SJSA1 (cell line): ENCODE results near the gene CAV2. TPM values are rescaled to one million over a fixed set of nuclear protein-coding genes. Genes with fewer than 3 reads are reported as not detected.

Experiments
- DNase-seq, 2 experiments: peaks; one replicate each; pipeline ENCODE4 v3.0.0-alpha.2; 2015 to 2020; ENCODE audit warnings: low spot score in 2 of 2, low read depth in 1 of 2
- H3K27ac ChIP-seq: fragments of 250-450 bp; sonication (Bioruptor Pico); 2 replicates; pipeline ENCODE4 v1.5.1; 2020; ENCODE audit warnings: mild to moderate bottlenecking, moderate library complexity
- H3K27me3 ChIP-seq: fragments of 250-450 bp; sonication (Bioruptor Pico); replicated peaks from 2 replicates; pipeline ENCODE4 v1.5.1; 2020; ENCODE audit warnings: mild to moderate bottlenecking, moderate library complexity
- H3K36me3 ChIP-seq: fragments of 250-450 bp; sonication (Bioruptor Pico); 2 replicates; pipeline ENCODE4 v1.5.1; 2020; ENCODE audit warnings: mild to moderate bottlenecking
- H3K4me1 ChIP-seq: fragments of 250-450 bp; sonication (Bioruptor Pico); replicated peaks from 2 replicates; pipeline ENCODE4 v1.6.1; 2021; ENCODE audit warnings: mild to moderate bottlenecking
- H3K4me3 ChIP-seq: fragments of 250-450 bp; sonication (Bioruptor Pico); 2 replicates; pipeline ENCODE4 v1.5.1; 2020; ENCODE audit warnings: mild to moderate bottlenecking
- H3K9me3 ChIP-seq: fragments of 250-450 bp; sonication (Bioruptor Pico); replicated peaks from 2 replicates; pipeline ENCODE4 v1.5.1; 2020; ENCODE audit warnings: mild to moderate bottlenecking
- total RNA-seq: library from RNA; depleted of rRNA; stranded (reverse); fragments of >200 nt; shearing (Covaris generic); gene quantifications from 2 replicates; pipeline ENCODE4 v1.2.3, GENCODE V29; 2014

The CAV2 gene
- total RNA-seq, 1 experiment from 2014 or later = 130 TPM

GRCh38 chr7:116501425-116502167 lies 2.1 kb downstream of the CAV2 start:
- peaks cover 41% of the 10 kb centered on the region for H3K36me3 ChIP-seq
- no peak for DNase-seq
- peaks cover 2% of the 10 kb centered on the region; the same call in 1 of the 2 replicates for H3K9me3 ChIP-seq
- peaks cover 39% of the 10 kb centered on the region for H3K4me1 ChIP-seq
- no peak overlapping the region for H3K27ac ChIP-seq
- H3K4me3 ChIP-seq = peak overlapping the region; percentile 91
- no peaks in the 10 kb centered on the region for H3K27me3 ChIP-seq

DNA sequence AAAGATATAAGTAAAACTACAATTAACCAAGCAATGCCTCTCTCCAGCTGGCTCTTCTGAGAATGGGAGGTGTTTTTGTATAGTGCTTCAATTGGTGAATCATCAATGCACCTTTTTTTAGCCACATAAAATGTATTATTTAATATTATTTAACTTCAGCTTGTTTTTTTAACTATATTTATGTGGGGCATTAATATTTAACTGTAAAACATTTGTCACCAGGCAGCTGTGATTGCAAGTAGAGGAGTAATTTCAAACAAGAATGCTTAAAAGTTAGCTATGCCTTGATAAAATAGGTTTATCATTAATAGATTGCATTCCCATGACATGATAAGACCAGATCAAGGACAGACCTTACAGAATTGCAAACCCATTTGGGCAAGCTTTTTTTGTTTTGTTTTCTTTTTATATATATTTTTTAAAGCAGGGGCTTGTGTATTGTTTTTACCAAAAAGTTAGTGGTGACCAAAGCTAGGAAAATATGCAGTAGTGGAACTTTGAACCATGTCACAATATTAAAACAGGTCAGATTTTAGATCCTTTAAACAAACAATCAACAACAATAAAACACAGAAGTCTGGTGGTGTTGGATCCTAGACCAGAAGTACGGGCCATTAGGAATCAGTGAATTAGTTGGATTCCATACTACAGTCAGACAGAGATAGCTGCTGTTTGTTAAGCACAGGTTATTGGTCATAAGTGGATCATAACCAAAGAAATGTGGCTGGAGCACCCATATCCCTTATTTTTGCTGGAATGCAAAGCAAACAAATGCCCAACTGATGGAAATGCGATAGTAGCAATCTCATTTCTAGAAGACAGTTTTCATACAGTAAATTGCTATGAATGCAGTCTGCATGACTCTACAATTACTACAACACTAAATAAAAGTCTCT lies 2.9 kb downstream of the CAV2 start:
- peaks cover 38% of the 10 kb centered on the region for H3K4me1 ChIP-seq
- H3K36me3 ChIP-seq = peaks cover 46% of the 10 kb centered on the region
- H3K9me3 ChIP-seq = peaks cover 2% of the 10 kb centered on the region; the same call in 1 of the 2 replicates
- no peaks in the 10 kb centered on the region for H3K27me3 ChIP-seq
- H3K4me3 ChIP-seq = no peak overlapping the region
- no peak overlapping the region for H3K27ac ChIP-seq
- DNase-seq = no peak

GRCh38 chr7:116503835-116504234 lies 4.3 kb downstream of the CAV2 start:
- Histone ChIP-seq H3K36me3 (peaks cover 46% of the 10 kb centered on the region), H3K9me3 (peaks cover 2% of the 10 kb centered on the region; the same call in 1 of the 2 replicates)

GRCh38 chr7:116505278-116505677 lies 5.7 kb downstream of the CAV2 start:
- no peak overlapping the region for H3K4me3 ChIP-seq
- H3K9me3 ChIP-seq = no peaks in the 10 kb centered on the region
- H3K27me3 ChIP-seq = no peaks in the 10 kb centered on the region
- H3K27ac ChIP-seq = no peak overlapping the region
- H3K36me3 ChIP-seq = peaks cover 42% of the 10 kb centered on the region
- H3K4me1 ChIP-seq = peaks cover 19% of the 10 kb centered on the region
- no peak for DNase-seq

More at GRCh38 chr7:116503835-116504234, 4.3 kb downstream of the CAV2 start:
- Histone ChIP-seq H3K4me1 (peaks cover 30% of the 10 kb centered on the region), H3K27me3 (no peaks in the 10 kb centered on the region), H3K4me3 (no peak overlapping the region), H3K27ac (no peak overlapping the region)
- DNase-seq = no peak

GRCh38 chr7:116505823-116506222 lies 6.3 kb downstream of the CAV2 start:
- H3K4me1 ChIP-seq = peaks cover 14% of the 10 kb centered on the region

DNA sequence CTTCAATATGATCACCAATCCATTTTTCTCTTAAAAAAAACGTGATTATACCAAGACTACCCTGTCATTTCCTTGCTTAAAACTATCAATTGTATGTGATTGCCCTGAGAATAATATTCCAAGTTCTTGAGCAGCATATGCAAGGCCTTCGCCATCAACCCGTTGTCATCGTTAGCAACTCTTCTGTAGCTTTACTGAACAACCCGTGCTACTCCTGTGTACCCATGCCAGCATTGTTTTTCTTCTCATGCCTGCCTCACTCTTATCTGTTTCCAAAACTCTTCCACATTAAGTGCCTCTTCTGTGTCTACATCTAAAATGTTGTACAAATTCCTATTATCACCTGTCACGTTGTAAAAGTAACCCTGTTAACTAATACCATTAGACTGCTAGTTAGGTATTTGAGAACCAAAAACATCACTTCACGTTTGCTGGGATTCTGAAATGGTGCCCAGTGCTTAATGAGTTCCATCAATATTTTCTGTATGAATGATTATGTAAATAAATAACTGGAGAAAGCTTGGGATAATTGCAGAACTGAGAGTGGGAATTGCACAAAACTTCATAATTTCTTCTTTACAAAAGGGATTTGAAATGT lies 10.5 kb downstream of the CAV2 start:
- no peak for DNase-seq
- H3K36me3 ChIP-seq = peaks cover 19% of the 10 kb centered on the region
- H3K4me3 ChIP-seq = no peak overlapping the region
- no peaks in the 10 kb centered on the region for H3K9me3 ChIP-seq
- peaks cover 17% of the 10 kb centered on the region for H3K4me1 ChIP-seq
- H3K27ac ChIP-seq = no peak overlapping the region
- no peaks in the 10 kb centered on the region for H3K27me3 ChIP-seq

More at GRCh38 chr7:116505823-116506222, 6.3 kb downstream of the CAV2 start:
- no peaks in the 10 kb centered on the region for H3K9me3 ChIP-seq
- H3K4me3 ChIP-seq = no peak overlapping the region
- H3K27ac ChIP-seq = no peak overlapping the region
- no peaks in the 10 kb centered on the region for H3K27me3 ChIP-seq
- DNase-seq = no peak
- peaks cover 40% of the 10 kb centered on the region for H3K36me3 ChIP-seq

DNA sequence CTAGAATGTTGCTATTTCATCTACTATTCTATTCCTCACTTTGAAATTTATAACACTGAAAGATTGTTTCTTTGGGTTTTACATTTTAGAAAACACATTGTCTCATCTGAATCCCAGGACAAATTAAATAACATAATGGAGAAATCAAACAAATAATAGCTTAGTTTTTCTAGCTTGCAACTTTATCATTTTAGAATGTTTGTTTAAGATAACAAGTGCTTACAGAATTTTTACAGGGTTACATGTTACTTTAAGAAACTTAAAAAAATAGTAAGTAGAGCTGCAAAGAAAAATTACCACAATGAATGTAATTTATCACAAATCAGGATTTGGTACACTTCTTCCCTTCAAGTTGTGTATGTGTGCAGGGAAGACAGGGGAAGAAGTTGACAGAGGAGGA lies 11.3 kb downstream of the CAV2 start:
- peaks cover 17% of the 10 kb centered on the region for H3K4me1 ChIP-seq
- no peak overlapping the region for H3K4me3 ChIP-seq
- peaks cover 12% of the 10 kb centered on the region for H3K36me3 ChIP-seq
- H3K27ac ChIP-seq = no peak overlapping the region
- H3K27me3 ChIP-seq = no peaks in the 10 kb centered on the region
- DNase-seq = no peak
- H3K9me3 ChIP-seq = no peaks in the 10 kb centered on the region

DNA sequence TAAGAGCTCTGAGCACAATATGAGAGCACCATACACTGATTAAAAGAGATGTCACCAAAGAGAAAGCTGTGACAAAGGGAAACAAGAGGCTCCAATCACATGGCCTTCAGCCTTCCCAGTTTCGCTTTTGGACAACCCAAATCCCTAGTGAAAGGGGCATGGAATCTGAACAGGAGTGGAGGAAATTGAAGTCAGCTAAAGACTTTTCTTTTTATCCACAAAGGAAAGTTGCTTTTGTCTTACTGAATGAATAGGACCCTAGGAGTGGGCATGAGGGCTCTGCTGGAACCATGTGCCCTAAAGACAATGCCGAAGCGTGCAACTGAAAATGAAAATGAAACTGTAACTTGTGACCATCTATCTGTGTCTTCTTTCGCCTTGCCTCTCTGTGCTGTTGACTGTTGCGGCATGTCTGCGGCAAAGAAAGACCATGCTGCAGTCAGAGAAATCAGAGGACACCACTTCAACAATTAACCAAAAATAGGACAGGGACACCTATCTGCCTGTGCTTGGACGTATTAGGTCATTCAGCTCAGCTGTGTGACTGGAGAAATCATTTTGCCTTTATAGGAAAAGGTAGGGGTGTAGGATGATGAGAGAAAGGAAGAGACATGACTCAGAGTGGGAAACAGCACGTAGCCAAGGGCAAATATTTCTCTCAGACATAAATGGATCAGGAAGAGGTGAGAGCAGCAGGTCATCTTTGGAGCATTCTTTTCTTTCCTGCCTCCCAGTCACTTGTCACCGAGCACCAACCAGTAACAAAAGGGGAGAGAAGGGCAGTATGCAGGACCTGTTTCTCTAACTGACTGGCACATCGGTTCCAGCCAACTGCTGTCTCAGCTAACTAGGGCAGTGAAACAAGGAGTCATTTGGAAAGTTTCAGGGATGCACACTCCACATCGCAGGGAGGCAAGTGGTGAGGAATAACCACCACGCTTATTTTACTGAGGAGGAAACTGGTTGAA lies 12.3 kb downstream of the CAV2 start:
- Histone ChIP-seq H3K9me3 (no peaks in the 10 kb centered on the region), H3K36me3 (peaks cover 5% of the 10 kb centered on the region), H3K27ac (peak overlapping the region; percentile 82), H3K27me3 (no peaks in the 10 kb centered on the region), H3K4me3 (peak overlapping the region; percentile 40), H3K4me1 (peaks cover 17% of the 10 kb centered on the region)
- DNase-seq = peak; percentile 53 to 91

DNA sequence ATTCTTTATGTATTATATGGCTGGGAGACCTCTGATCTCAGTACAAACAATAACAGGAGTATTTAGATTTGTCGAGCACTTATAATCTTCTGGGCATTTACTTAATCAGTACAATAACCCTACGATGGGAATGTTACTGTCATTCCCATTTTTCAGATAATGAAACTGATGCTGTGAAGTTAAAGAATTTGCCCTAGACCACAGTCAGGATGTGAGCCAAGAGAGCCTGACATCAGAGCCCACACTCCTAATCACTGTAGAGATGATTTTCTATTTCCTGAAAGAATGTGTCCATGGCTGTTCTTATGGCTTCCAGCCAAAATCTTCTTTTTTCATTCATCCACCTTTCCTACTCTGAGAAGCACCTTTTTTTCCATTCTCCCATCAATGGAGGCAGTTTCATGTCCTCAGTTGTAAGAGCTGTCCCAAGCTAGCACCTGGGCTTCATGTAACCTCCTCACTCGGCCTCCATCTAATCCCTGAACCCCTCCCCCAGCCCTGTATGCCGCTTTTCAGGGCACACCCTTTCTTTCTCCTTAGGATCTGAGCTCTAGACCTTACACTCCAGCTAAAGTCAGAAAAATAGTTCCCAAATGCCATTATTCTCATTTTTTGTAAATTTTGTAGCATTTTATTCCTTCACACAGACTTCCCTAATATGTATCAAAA lies 13.1 kb downstream of the CAV2 start:
- Histone ChIP-seq H3K36me3 (no peaks in the 10 kb centered on the region; the same call in 1 of the 2 replicates), H3K27ac (peak overlapping the region; percentile 82), H3K4me3 (peak overlapping the region; percentile 40), H3K27me3 (no peaks in the 10 kb centered on the region), H3K9me3 (no peaks in the 10 kb centered on the region), H3K4me1 (peaks cover 17% of the 10 kb centered on the region)
- no peak for DNase-seq

DNA sequence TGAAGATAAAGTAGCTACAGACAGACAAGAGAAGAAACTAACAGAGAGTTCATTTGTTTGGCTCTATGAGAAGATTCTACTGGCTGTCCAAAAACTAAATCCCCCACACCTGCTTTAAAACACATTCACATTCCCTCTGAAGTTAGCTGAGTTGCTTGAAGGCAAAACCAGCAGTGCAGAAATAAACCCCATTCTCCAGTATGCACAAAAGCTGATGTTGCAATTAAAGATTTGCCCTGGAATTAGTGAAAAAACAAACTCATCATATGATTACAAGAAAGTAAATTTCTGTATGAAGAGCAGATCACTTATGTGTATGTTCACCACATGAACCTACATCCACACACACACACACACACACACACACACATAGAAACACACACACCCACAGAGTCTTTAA lies 16.0 kb downstream of the CAV2 start:
- no peak for DNase-seq
- no peak overlapping the region for H3K27ac ChIP-seq
- no peaks in the 10 kb centered on the region for H3K27me3 ChIP-seq
- no peak overlapping the region for H3K4me3 ChIP-seq
- no peaks in the 10 kb centered on the region for H3K36me3 ChIP-seq
- no peaks in the 10 kb centered on the region for H3K9me3 ChIP-seq
- H3K4me1 ChIP-seq = peaks cover 17% of the 10 kb centered on the region

- DNase-seq = no peak
- Histone ChIP-seq H3K9me3 (no peaks in the 10 kb centered on the region), H3K27me3 (no peaks in the 10 kb centered on the region), H3K4me1 (peaks cover 18% of the 10 kb centered on the region), H3K27ac (no peak overlapping the region), H3K4me3 (no peak overlapping the region), H3K36me3 (no peaks in the 10 kb centered on the region)
These were observed 16.8 kb downstream of the CAV2 start for GRCh38 chr7:116516324-116516723.

DNA sequence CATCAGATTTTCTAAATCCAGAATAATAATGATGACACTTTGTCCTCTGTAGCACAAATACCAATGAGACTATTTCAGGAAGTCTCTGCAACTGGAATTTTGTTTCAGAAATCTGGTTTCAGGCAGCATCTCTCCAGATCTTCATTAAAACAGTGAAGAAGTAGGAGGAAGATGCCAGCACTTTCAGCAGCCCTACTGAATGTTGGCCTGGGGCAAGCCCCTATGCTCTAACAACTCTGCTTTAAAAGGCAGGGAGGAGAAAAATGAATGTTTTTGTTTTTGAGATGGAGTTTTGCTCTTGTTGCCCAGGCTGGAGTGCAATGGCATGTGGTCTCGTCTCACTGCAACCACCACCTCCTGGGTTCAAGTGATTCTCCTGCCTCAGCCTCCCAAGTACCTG lies 18.1 kb downstream of the CAV2 start:
- Histone ChIP-seq H3K4me1 (peaks cover 23% of the 10 kb centered on the region), H3K9me3 (no peaks in the 10 kb centered on the region), H3K36me3 (no peaks in the 10 kb centered on the region)

More for the DNA sequence above, 18.1 kb downstream of the CAV2 start:
- Histone ChIP-seq H3K4me3 (no peak overlapping the region), H3K27ac (no peak overlapping the region), H3K27me3 (no peaks in the 10 kb centered on the region)
- DNase-seq = no peak
